HEK293T (cell line): ENCODE results near the gene TBC1D22A.

Experiments
- ARNT ChIP-seq: fragments of 450-650 bp; IDR thresholded peaks from 2 replicates; pipeline ENCODE4 v1.6.1; 2017; ENCODE audit warnings: mild to moderate bottlenecking
- BHLHE40 ChIP-seq: fragments of 450-650 bp; IDR thresholded peaks from 2 replicates; pipeline ENCODE4 v1.6.1; 2016; ENCODE audit warnings: mild to moderate bottlenecking, moderate library complexity, borderline replicate concordance
- FOXA1 ChIP-seq: fragments of 450-650 bp; IDR thresholded peaks from 2 replicates; pipeline ENCODE4 v1.6.1; 2016; ENCODE audit warnings: mild to moderate bottlenecking
- FOXK2 ChIP-seq: fragments of 450-650 bp; IDR thresholded peaks from 2 replicates; pipeline ENCODE4 v1.6.1; 2016; ENCODE audit warnings: mild to moderate bottlenecking
- FOXM1 ChIP-seq: fragments of 450-650 bp; IDR thresholded peaks from 2 replicates; pipeline ENCODE4 v1.6.1; 2017; ENCODE audit warnings: mild to moderate bottlenecking, borderline replicate concordance
- HDGF ChIP-seq: fragments of 450-650 bp; IDR thresholded peaks from 2 replicates; pipeline ENCODE4 v1.6.1; 2017; ENCODE audit warnings: antibody characterized with exemption, borderline replicate concordance
- L3MBTL2 ChIP-seq: fragments of 450-650 bp; conservative IDR thresholded peaks from 2 replicates; pipeline ENCODE4 v1.6.1; 2016; ENCODE audit warnings: mild to moderate bottlenecking
- LEF1 ChIP-seq: fragments of 450-650 bp; IDR thresholded peaks from 2 replicates; pipeline ENCODE4 v1.6.1; 2017; ENCODE audit warnings: mild to moderate bottlenecking, borderline replicate concordance
- NFRKB ChIP-seq: fragments of 450-650 bp; IDR thresholded peaks from 2 replicates; pipeline ENCODE4 v1.6.1; 2016; ENCODE audit warnings: mild to moderate bottlenecking, moderate library complexity
- SP1 ChIP-seq: fragments of 450-650 bp; IDR thresholded peaks from 2 replicates; pipeline ENCODE4 v1.6.1; 2017
- SUZ12 ChIP-seq: fragments of 450-650 bp; IDR thresholded peaks from 2 replicates; pipeline ENCODE4 v1.6.1; 2016; ENCODE audit warnings: mild to moderate bottlenecking
- TARDBP ChIP-seq: fragments of 450-650 bp; IDR thresholded peaks from 2 replicates; pipeline ENCODE4 v1.6.1; 2016
- ZNF384 ChIP-seq: fragments of 450-650 bp; IDR thresholded peaks from 2 replicates; pipeline ENCODE4 v1.6.1; 2016
- TF ChIP-seq, protein P1 (sequence below): fragments of 450-650 bp; IDR thresholded peaks from 2 replicates; pipeline ENCODE4 v1.6.1; 2016

DNA sequence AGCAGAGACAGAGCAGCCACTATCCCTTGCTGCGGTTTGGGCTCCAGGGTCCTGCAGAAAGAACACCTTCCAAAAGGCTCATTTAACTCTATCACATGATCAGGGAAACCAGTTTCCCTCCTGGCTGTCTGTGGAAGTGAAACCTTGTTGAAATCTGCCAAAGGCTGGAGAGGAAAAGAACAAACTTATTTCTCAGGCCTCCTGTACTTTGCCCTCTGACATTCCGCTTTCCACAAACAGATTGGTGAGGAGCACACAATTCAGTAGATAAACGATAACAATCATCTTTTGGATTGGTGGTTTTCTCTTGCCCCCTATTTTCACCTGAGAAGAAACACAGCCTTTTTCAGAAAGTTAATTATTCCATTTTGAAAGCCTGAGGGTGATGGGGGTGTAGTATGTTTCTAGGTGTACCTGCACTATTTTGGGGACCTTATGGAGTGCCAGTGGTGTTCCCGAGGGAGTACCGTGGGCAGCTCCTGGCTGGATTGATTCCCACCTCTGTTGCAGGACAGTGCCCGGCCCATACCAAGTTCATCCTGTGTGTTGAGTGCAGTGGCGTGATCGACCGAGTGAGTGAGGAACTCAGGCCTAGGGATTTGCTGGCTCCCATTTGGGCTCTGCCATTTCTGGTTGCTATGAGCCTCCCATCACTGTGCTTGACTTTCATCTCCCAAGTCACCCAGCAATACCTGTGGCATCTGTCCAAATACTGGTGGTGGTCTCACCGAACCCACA, 102.0 kb downstream of the TBC1D22A start:
- TF ChIP-seq FOXA1 (no peak), FOXM1 (no peak), LEF1 (no peak), BHLHE40 (no peak), NFRKB (no peak), HDGF (no peak), FOXK2 (no peak), SP1 (no peak), ARNT (no peak), ZNF384 (no peak), TARDBP (no peak), SUZ12 (no peak), L3MBTL2 (no peak)
- TF ChIP-seq, protein P1, sequence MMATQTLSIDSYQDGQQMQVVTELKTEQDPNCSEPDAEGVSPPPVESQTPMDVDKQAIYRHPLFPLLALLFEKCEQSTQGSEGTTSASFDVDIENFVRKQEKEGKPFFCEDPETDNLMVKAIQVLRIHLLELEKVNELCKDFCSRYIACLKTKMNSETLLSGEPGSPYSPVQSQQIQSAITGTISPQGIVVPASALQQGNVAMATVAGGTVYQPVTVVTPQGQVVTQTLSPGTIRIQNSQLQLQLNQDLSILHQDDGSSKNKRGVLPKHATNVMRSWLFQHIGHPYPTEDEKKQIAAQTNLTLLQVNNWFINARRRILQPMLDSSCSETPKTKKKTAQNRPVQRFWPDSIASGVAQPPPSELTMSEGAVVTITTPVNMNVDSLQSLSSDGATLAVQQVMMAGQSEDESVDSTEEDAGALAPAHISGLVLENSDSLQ: no peak
